HL-60 (cell line): Measurements from ENCODE around the gene PERM1.

Experiments
- GABPA ChIP-seq: IDR thresholded peaks from 2 replicates; pipeline ENCODE4 v1.6.1; 2012; ENCODE audit warnings: low read depth
- POLR2AphosphoS5 ChIP-seq: IDR thresholded peaks from 2 replicates; pipeline ENCODE4 v1.6.1; 2012; ENCODE audit warnings: low read depth
- REST ChIP-seq: IDR thresholded peaks from 2 replicates; pipeline ENCODE4 v1.6.1; 2012; ENCODE audit warnings: low read depth; ENCODE audit not compliant: insufficient replicate concordance
- SPI1 ChIP-seq: IDR thresholded peaks from 2 replicates; pipeline ENCODE4 v1.6.1; 2012; ENCODE audit warnings: low read depth, mild to moderate bottlenecking, borderline replicate concordance
- TF ChIP-seq, protein P1 (sequence below): IDR thresholded peaks from one replicate; pipeline ENCODE4 v1.5.1; 2011; ENCODE audit warnings: low read length, control low read depth, inconsistent platforms; ENCODE audit not compliant: insufficient read depth

GRCh38 chr1:970242-970972 is 11.5 kb downstream of the PERM1 start:
- TF ChIP-seq, protein P1, sequence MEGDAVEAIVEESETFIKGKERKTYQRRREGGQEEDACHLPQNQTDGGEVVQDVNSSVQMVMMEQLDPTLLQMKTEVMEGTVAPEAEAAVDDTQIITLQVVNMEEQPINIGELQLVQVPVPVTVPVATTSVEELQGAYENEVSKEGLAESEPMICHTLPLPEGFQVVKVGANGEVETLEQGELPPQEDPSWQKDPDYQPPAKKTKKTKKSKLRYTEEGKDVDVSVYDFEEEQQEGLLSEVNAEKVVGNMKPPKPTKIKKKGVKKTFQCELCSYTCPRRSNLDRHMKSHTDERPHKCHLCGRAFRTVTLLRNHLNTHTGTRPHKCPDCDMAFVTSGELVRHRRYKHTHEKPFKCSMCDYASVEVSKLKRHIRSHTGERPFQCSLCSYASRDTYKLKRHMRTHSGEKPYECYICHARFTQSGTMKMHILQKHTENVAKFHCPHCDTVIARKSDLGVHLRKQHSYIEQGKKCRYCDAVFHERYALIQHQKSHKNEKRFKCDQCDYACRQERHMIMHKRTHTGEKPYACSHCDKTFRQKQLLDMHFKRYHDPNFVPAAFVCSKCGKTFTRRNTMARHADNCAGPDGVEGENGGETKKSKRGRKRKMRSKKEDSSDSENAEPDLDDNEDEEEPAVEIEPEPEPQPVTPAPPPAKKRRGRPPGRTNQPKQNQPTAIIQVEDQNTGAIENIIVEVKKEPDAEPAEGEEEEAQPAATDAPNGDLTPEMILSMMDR: no peak
- no peak for TF ChIP-seq GABPA
- TF ChIP-seq SPI1: no peak
- TF ChIP-seq POLR2AphosphoS5: no peak
- no peak for TF ChIP-seq REST
